HG03159 (cell line): ENCODE data around the gene EPN2.

Source experiments
- ATAC-seq: cut with Tn5 transposase; IDR thresholded peaks from one replicate; pipeline ENCODE4 v1.9.1; 2021; ENCODE audit warnings: mild to moderate bottlenecking, moderate library complexity; ENCODE audit not compliant: unreplicated experiment

The EPN2 gene

DNA sequence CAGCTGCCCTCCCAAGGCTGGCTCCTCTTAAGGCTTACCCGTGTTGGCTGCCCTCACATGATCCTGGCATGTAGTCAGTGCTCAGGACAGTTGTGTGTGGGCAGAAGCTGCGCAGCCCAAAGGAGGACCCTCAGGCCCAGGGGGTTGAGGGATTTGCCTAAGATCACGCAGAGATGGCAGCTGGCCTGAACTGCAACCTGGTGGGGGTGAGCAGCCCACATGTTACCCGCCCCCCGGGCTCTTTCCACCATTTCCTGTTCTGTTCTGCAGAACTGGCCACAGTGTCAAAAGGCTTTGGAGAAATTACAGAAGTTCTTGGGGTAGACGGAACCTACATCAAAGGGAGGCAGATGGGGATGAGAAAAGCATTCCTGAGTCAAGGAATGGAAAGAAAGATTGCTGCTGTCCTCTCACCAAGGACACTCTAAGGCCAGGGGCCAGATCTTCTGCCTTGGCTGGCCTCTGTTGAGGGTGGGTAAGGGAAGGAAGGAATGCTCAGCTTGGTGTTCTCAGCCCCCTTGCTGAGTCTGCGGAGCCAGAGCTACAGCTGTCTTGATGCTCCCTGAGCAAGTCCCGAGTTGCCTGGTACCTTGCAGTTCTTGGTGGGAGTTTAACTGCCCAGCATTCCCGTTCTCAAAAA is 53.0 kb downstream of the EPN2 start:
- ATAC-seq: no peak

DNA sequence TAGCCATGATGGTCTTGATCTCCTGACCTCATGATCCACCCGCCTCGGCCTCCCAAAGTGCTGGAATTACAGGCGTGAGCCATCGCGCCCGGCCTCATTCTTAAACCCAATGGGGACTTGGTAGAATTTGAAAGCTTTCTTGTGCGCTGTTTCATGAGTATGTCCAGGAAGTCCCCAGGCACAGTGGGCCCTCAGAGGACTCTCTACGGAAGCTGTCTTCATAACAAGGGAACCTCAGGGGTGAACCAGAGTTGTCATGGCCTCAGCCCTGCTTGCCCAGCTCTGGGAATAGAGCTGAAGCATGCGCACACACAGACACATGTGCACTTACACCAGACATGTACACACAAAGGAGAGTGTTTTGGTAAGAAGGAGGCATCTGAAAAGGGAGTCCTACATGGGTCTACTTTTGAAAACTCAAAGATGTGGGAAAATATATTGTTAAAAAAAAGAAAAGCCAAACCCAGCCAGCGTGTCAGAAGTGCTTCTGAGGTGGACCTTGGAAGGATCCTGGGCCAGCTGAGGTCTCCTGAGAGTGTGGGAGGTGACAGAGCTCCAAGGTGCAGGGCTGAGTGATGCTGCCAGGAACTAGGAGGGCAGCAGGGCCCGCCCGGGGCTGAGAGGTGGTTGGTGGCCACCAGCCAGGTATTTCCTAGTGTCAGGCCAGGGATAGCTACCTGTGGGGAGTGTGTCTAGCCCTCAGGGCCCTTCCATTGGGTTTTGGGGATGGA is 54.6 kb downstream of the EPN2 start:
- ATAC-seq: no peak

DNA sequence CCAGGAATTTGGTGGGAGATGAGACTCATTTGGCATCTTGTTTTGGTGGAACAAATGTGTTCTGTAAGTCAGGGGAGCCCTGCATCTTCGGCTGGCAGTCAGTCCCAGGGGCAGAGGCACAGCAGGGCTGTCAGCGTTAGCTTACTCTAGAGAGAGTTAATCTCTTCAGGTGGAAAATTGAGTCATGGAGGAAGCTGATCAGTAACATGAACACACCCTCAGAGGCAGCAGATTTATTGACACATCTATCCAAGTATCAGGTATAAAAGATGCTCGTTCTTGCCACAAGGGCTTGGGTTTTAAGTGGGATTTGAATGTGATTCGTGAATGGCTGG is 55.2 kb downstream of the EPN2 start:
- ATAC-seq: no peak

DNA sequence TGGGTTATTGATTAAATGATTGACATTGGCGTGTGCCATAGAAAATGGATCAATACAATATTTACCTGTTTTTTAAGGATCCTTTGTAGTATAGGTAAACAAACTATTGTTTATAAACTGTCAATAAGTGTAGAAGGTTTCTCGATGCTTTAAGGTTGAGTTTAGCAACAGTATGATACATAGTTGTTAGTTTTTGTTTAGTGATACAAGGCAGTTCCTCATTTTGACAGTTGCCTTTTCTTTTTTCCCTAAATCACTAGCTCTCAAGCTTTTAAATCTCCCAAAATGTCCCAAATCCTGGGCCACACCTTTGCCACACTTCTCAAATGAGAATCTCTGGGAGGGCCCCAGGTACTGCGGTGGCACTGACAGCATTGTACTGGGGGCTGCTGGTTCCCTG is 57.3 kb downstream of the EPN2 start:
- ATAC-seq: no peak

DNA sequence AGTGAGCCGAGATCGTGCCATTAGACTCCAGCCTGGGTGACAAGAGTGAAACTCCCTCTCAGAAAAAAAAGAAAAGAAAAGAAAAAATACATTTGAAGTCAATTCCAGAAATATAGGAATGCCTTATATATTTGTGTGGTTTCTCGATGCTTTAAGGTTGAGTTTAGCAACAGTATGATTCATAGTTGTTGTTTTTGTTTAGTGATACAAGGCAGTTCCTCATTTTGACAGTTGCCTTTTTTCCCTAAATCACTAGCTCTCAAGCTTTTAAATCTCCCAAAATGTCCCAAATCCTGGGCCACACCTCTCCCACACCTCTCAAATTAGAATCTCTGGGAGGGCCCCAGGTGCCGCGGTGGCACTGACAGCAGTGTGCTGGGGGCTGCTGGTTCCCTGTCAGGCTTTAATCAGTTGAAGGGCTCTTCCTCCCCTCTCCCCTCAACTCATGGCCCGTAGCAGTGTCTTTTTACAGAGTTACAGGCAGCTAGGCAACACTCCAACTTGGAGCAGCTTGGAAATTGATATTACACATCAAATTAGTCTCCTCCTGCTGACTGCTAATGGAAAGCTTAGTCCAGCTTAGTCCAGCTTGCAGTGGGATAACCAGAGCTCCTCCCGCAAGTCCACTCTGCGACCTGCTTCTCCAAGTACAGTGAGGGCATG is 58.4 kb downstream of the EPN2 start:
- no peak for ATAC-seq

- no peak for ATAC-seq
Observed at GRCh38 chr17:19296786-19297778, 59.9 kb downstream of the EPN2 start.

DNA sequence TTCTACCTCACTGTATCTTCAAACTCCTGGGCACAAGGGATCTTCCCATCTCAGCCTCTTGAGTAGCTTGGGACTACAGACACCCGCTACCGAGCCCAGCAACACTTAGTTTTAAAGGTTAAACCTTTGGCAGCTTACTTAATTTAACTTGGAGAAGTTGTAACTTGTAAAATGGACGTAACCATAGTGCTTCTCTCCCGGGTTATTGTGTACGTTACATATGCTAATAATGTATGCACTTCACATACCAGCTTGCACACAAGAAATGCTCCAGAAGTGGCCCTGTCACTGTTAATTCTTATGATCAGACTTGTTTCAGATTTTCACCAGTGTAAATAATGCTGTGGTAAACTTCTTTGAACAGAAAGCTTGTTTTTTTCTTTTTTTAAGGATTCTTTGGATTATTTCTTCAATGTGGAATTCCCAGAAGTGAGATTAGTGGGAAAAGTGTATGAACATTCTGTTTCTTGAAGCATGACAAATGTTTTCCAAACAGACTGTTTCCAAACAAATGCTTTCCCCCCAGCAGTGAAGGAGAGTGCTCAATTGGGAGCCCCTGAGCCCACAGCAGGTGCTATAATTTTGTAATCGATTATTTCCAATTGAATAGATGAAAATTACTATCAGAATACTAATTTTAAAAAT is 61.5 kb downstream of the EPN2 start:
- no peak for ATAC-seq

- no peak for ATAC-seq
Observed at GRCh38 chr17:19299214-19299747, 62.1 kb downstream of the EPN2 start.

DNA sequence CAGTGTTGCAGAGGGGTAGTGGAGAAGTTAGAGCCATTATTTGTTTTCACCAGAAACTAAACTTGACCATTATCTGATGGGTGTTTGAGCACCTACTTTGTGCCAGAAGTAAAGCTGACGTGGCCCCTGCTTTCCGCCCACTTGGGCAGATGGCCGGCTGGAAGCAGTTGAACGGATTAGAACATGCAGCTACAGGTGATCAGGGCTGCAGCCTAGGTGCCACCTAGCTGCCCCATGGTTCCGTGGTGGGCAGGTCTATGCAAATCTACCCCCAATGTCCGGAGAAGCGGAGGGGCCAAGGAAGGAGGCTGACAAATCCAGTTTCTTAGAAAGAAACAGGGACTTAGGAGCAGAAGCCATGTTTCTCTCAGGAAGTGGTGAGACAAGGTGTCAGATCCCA is 62.7 kb downstream of the EPN2 start:
- ATAC-seq: no peak

DNA sequence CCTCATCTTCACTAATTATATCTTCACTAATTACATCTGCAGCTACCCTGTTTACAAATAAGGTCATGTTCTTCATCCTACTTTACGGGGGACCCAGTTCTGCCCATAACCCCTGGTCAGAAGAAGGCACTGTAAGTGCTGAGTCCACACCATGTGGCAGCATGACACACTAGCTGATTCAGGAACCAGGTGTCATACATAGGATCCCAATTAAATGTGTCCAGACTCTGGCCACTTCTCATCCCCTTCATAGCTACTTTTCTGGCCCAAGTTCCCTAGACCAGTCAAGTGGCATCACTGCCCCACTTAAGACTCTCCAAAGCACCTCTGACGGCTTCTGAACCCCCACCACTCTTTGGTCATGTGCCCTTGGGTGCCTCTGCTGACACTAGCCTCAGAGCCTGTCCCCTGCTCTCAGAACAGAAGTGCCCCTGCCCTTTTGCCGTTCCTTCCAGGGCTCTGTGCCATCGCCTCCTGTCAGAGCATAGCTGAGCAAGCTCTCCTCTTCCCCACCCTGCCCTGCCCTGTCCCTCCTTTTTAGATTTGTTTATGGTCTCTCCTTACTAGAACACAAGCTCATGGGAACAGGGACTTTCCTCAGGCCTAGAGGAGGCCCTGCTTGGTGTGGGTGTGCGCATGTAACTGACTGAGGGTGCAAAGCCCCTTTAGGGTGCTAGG is 64.2 kb downstream of the EPN2 start:
- ATAC-seq: no peak

- ATAC-seq: no peak
Observed at GRCh38 chr17:19301973-19302372, 64.8 kb downstream of the EPN2 start.

DNA sequence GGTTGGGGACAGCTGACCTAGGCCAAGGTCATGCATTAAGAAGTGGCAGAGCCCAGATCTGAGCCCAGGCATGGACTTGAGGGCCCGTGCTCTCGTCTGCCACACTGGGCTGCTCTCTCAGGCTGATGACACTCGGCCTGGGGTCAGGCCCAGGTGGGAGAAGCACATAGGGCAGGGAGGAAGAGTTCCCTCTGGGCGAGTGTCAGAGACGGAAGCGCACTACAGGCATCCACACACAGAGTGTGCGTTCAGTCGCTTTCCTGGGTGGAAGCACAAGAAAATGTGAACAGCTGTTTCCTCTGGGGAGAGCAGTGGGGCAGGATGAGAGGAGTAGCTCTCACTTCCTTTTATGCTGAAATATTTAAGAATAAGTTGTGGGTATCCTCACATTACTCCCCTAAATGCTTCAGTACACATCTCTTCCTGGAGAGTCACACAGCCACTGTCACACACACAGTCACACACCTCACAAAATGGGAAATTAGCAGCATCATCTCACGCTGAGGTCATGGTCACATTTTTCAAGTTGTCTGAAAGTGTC is 65.7 kb downstream of the EPN2 start:
- ATAC-seq: no peak

GRCh38 chr17:19303367-19303776 is 66.2 kb downstream of the EPN2 start:
- ATAC-seq: no peak

DNA sequence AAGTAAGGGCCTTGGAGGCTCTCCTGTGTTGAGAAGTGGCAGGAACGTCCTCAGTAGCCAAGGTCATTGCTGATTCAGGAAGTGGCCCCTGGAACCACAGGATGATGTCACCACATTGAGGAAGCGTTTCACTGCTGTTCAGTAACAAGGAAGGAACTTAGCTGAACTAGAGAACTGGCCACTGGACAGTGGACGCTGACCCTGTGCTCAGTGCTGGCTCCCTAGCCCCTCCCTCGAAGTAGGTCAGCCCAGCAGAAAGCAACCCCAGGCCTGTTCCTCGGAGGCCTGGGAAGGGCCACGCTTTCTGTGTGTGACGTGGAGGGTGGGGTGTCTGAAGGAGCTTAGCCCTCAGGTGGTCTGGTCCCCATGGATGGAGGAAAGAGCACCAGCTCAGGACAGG is 67.0 kb downstream of the EPN2 start:
- ATAC-seq: no peak

DNA sequence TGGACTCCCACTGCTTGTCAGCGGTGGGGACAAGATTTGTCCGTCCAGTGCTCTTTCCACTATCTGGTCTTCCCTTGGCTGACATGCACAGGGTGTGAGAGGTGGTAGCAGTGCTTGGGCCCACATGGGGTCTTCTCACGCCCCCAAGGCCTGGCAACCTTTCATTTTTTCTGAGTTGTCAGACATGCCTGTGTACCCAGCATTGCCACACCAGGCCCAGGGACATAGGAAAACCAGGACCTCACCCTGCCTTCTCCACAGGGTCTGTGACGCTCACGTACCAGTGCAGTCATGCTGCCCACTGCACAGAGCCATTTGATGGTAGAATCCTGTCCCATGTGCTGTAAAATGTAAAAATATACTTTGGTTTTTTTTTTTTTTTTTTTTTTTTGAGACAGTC is 67.6 kb downstream of the EPN2 start:
- no peak for ATAC-seq

DNA sequence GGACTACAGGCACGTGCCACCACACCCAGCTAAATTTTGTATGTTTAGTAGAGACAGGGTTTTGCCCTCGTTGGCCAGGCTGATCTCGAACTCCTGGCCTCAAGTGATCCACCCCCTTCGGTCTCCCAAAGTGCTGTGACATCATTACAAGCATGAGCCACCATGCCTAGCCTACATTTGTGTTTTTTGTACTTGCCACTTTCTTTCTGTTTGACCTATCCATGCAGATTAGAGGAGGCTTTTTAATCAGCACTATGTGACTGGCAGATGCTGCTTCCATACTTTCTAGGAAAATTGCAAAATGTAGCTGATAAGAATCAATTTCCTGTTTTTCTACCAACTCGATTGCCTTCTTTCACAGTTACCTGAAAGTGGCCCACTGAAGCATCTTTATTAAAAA is 68.1 kb downstream of the EPN2 start:
- ATAC-seq: no peak

- no peak for ATAC-seq
Observed at GRCh38 chr17:19305761-19306159, 68.6 kb downstream of the EPN2 start.

GRCh38 chr17:19306160-19307111 is 69.3 kb downstream of the EPN2 start:
- ATAC-seq: peak; percentile 81
